LHCN-M2 (cell line): ENCODE data around the gene TAS1R2. TPM values are rescaled to one million over a fixed set of nuclear protein-coding genes. Genes with fewer than 3 reads are reported as not detected.

Experiments
- DNase-seq: peaks from one replicate; pipeline ENCODE4 v3.0.0-alpha.2; 2012; ENCODE audit warnings: low read depth
- total RNA-seq: library from RNA; depleted of rRNA; stranded (reverse); fragments of >200 nt; gene quantifications from 2 replicates; pipeline ENCODE4 v1.2.3, GENCODE V29; 2014; rRNA removed

TAS1R2 gene
- total RNA-seq, 1 experiment from 2014 or later, result not detected

DNA sequence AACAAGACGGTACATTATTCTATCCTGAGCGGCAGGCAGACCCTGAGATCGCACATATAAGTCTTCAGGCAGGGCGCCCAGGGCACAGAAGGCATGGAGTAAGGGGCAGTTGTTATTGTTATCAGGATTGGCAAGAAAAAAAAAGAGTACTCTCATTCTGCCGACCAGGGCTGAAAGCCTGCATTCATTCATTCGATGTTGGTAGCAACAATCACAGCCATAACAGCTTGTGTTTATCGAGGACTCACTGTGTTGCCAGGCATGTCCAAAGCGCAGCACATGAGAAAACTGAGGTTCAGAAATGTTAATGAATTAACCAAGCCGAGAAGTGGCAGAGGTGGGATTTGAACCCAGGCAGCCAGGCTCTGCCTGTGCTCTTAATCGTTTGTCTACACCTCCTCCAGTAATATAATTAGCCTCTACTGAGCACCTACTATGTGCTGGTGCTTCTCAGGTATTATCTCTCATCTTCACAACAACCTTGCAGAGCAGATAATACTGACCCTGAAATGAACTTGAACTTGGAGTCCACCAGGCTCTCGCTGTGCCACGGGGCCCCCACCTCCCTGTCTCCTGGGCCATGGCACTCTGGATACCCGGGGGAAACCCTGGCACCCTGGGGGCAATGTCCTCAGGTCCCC is 56.2 kb downstream of the TAS1R2 start:
- DNase-seq, result no peak

DNA sequence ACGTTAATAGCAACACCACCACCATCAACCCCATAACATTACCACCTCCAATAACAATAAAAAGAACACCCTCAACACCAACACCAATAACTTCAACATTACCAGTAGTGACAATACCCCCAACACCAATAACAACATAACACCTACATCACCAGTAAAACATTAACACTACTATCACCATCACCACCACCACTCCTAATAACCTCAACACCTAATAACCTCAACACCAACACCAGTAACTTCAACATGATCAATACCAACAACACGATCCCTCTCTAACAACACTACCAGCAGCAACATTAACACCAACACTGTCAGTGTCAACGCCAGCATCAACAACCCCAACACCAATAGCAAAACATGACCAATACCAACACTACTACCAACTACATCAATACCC is 57.2 kb downstream of the TAS1R2 start:
- DNase-seq, result no peak

DNA sequence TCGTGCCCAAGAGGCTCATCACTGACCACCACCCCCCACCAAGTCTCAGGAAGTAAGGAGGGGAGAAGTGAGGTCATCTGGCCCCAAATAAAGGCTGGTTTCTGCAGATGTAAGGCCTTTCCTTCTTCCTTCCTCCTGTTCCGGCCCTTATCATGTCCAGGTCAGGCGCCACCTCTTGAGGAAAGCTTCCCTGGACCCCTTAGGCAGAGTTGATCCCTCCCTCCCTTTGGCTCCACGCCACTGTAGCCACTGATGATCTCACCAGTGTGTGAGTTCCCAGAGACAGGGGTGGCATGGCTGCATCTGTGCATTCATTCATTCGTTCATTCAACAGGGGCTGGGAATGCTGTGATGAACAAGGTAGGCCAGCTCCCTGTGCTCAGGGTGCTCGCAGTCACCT is 59.2 kb downstream of the TAS1R2 start:
- no peak for DNase-seq

DNA sequence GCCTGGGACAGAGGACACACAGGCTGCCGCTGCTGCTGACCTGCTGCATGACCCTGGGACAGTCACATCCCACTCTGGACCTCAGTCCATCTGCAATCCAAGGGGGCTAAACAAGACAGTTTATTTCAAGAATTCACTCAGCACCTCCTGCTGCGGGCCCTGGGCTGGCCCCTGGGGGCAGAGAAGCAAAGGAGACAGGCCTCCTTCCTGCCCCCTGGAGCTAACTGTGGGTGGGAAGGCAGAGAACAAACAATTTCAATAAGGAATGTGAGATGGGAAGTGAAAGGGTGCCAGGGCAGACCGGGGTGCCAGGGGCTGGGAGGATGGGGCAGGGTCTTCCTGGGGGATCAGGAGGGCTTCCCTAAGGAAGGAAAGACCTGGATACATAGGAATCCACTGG is 60.0 kb downstream of the TAS1R2 start:
- no peak for DNase-seq

DNA sequence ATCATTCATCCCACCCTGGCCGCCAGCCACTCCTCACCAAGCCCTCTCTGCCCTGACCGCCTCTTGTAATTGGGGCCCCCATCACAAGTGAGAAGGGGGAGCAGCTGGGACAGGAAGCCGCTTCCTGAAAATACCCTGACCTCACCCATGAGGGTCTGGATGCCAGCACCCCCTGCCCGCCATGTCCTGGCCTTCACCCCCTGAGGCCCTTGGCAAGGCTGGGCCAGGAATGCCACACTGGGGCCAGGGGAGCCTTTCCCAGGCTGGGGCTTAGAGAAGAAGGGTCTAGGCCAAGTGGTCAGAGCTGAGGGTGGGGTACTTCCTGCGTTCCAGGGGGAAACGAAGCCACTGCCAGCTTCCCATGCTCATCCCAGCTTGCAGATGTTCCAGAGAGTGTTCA is 60.5 kb downstream of the TAS1R2 start:
- DNase-seq, result no peak

DNA sequence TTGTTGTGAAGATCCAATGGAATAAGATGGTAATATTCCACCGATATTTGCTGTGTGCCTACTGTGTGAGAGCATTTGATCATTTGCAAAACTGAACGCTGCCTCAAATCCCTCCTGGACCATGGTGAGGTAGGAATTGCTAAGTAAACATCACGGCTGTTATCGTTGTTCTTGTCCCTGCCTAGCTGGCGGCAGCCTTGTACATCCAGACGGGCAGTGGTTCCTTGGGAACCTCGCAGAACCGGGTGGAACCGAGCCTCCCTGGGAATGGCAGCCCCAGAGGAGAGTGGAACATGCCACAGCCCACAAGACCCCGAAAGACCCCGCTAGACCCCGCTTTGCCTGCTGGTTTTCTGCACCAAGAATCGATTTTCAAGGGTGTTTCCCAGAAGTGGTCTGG is 60.9 kb downstream of the TAS1R2 start:
- no peak for DNase-seq

DNA sequence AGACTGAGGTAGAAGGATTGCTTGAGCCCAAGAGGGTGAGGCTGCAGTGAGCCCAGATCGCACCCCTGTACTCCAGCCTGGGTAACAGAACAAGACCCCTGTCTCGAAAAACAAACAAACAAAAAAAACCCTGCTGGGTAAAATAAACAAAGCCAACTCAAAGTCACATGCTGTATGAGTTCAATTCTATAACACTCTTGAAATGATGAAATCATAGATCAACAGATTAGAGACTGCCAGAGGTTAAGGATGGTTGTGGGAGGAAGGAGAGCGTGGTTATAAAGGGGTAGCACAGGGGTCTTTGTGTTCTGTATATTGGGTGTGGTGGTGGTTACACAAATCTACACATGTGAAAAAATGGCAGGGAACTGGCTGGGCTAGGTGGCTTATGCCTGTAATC is 62.5 kb downstream of the TAS1R2 start:
- no peak for DNase-seq

DNA sequence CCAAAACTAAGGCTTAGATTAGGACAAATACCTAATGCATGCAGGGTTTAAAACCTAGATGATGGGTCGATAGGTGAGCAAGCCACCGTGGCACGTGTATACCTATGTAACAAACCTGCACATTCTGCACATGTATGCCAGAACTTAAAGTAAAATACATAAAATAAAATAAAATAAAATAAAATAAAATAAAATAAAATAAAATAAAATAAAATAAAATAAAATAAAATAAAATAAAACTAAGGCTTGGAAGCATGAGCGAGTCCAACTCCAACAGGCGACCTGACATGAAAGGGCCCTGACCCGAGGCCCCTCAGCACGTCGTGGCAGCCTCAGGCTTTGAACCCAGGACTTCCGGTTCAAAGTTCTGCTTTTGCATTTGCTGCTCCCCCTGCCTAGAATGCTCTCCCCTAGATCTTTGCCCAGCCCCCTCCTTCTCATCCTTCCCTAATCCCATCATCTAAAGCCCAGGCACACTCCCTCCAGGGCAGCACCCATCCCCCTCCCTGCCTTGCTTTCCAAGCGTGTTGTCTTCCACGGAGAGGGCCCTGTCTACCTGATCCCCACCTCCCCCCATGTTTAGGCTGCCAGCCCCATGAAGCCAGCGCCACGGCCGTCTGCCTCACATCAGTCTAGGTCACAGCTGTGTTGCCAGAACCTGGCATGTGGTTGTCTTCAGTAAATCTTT is 64.3 kb downstream of the TAS1R2 start:
- DNase-seq, result no peak

DNA sequence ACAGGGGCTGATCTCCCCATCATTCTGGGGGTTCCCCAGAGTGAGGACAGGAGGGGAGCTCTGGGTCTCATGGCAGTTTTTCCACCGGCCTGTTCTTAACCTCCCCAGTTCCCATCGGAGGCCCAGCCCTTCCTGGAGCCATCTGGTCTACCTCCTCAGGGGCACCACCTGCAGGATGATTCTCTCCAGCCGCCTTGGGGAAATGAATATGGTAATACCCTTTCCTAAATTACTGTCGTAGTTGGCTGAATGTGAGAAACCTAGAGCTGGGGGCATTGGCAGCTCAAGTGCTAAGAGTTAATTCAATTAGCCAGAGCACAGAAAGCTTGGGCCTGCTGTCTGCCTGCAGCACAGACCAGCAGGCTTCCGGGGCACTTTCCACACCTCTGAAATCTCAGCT is 64.9 kb downstream of the TAS1R2 start:
- no peak for DNase-seq

DNA sequence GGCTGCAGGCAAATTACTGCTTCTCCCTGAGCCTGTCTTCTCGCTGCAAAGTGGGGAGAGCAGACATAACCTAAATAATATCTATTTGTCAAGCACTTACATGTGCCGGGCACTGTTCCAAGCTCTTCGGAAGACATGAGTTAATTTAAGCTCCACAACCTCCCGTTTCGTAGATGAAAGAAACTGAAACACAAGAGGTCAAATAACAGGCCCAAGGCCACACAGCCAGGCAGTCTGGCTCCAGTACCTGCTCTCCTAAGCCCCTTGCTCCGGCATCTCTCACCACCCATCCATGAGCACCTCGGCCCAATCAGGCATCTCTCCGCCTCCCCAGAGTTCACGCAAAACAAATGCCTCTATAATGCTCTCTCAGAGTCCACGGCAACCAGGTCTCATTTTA is 65.4 kb downstream of the TAS1R2 start:
- no peak for DNase-seq

DNA sequence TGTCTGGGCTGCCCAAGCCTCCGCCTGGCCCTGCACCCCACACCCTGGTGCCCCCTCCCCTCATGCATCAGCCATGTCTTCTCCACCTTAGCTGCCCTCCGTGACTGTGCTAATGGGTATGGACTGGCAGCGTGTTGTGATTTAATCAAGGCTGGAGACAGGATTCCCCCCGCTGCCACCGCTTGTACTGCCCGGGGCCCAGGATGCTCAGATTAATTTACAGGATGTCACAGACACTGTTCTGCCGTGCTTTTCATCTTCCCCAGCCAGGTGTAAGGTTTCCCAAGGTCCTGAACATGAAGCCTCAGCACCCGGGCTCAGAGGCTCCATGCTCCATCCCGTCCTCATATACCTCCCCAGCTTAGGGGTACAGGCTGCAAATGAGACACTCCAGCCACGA is 66.3 kb downstream of the TAS1R2 start:
- no peak for DNase-seq

DNA sequence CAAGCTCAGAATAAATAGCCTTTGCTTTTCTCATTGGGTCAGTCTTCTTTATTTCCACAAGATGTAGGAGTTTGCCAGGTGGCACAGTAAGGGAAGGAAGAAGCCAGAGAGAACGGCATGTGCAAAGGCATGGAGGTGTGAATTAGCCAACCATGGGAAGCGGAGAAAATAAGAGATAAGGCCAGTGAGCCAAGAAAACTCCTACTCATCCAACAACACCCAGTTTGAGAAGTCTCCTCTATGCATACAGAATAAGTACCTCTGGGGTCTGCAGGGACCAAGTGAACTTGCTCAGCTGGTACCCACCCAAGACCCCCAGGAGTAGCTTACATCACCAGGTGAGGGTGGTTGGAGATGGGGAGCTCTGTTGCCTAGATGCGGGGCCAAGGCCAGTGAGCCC is 66.7 kb downstream of the TAS1R2 start:
- DNase-seq, result no peak

Other genes with a start within 250 kb of the TAS1R2 start
- gene PAX7, start 228.8 kb downstream of the TAS1R2 start, total RNA-seq, result not detected in 2 replicates
- 9.9 and 12.4 TPM in 2 replicates for gene ALDH4A1, start 42.9 kb upstream of the TAS1R2 start, total RNA-seq
- gene IFFO2, start 97.0 kb upstream of the TAS1R2 start, total RNA-seq, result 4.5 and 4.7 TPM in 2 replicates